Right lobe of liver (tissue), 6 donors: ENCODE measurements around the gene WDR75. TPM values are rescaled to one million over a fixed set of nuclear protein-coding genes. Genes with fewer than 3 reads are reported as not detected.
A peak's percentile ranks its signal among the peaks of the same experiment; 100 is the strongest.

ENCODE experiments used
- ATAC-seq, 4 donors: fragments of 200-7000 bp; cut with Tn5 transposase; one replicate each; pipeline ENCODE4 v1.9.1; 2020; ENCODE audit warnings: mild to moderate bottlenecking in 4 of 4, moderate library complexity in 4 of 4
- DNase-seq, 3 donors: peaks; one replicate each; pipeline ENCODE4 v3.0.0-alpha.2; 2020
- H3K27ac ChIP-seq, 3 donors: fragments of 200-600 bp; one replicate each; pipeline ENCODE4 v1.8.0; 2022
- H3K27me3 ChIP-seq, 2 donors: fragments of 200-600 bp; one replicate each; pipeline ENCODE4 v1.8.0; 2022
- H3K36me3 ChIP-seq, 4 donors: fragments of 200-600 bp; sonication (generic) in 1 of 4; one replicate each; pipeline versions ENCODE4 v1.5.1 to v1.8.0; 2017 to 2022; ENCODE audit warnings: control low read depth in 1 of 4
- H3K4me1 ChIP-seq, 4 donors: fragments of 200-600 bp; sonication (generic) in 1 of 4; one replicate each; pipeline versions ENCODE4 v1.5.1 to v1.8.0; 2017 to 2022; ENCODE audit warnings: control low read depth in 1 of 4
- H3K4me3 ChIP-seq, 3 donors: fragments of 200-600 bp; one replicate each; pipeline ENCODE4 v1.8.0; 2022
- H3K9me3 ChIP-seq, 4 donors: fragments of 200-600 bp; sonication (generic) in 1 of 4; one replicate each; pipeline versions ENCODE4 v1.5.1 to v1.8.0; 2017 to 2022; ENCODE audit warnings: control low read depth in 1 of 4
- POLR2A ChIP-seq: fragments of 450-650 bp; IDR thresholded peaks from one replicate; pipeline ENCODE4 v1.6.1; 2017; ENCODE audit warnings: antibody characterized with exemption, mild to moderate bottlenecking
- WGBS: methylation state at CpG from one replicate; pipeline ENCODE4 v1.1.6; 2018; ENCODE audit warnings: low coverage, low lambda C conversion rate; ENCODE audit not compliant: insufficient coverage; ENCODE audit errors: missing lambda C conversion rate; 5-methylcytosine and 5-hydroxymethylcytosine counted together
- intact Hi-C, 2 donors: fragments of 100-400 bp; cut with DNase I; formaldehyde crosslinking; loops; one replicate each; pipeline versions ENCODE4 v1.11.2 to v1.14.1; 2022
- total RNA-seq, 6 experiments: library from RNA; depleted of rRNA in 2 of 6; stranded (reverse); fragments of >200 nt in 2 of 6; fragmentation: NEBNext Ultra II Directional in 3 of 6; extraction: Animal tissue kit (Norgen Biotek cat#: 25700) in 3 of 6; gene quantifications; one replicate each; pipeline versions ENCODE4 v1.1.0 to v1.2.4, GENCODE V29; 2016 to 2023
- TF ChIP-seq, protein P1 (sequence below), 4 donors: fragments of 200-600 bp in 3 of 4; fragments of 450-650 bp in 1 of 4; IDR thresholded peaks; one replicate each; pipeline versions ENCODE4 v1.5.1 to v1.8.0; 2016 to 2022; ENCODE audit warnings: antibody characterized with exemption in 4 of 4, mild to moderate bottlenecking in 2 of 4
- donor health status: DM: no; HTN: yes; CAD: no.
- donor health status: DM: no; HTN: no; CAD: no.
- donor health status: DM: no; HTN: no; CAD: no.
- donor health status: DM: no; HTN: yes; CAD: no.
- donor health status: DM: no; HTN: yes; CAD: no.

The WDR75 gene
- total RNA-seq, 6 experiments from 2014 or later = 7.5 to 19.5 (median 11.8) TPM

DNA sequence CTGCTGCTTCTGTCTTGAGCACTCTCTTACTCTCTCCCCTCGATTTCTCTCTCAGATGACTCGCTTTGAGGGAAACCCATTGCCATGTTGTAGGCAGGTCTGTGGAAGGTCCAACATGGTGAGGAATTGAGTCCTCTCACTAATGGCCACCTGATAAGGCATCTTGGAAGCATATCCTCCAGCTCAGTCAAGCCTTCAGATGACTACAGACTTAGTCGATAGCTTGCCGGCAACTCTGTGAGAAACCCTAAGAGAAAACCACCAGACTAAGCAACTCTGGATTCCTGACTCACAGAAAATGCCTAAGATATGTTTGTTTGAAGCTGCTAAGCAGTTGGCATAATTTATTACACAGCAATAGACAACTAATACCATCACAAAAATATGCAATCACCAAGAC lies 51.2 kb downstream of the WDR75 start:
- no peaks in the 10 kb centered on the region for H3K27me3 ChIP-seq
- H3K9me3 ChIP-seq = no peaks in the 10 kb centered on the region
- H3K27ac ChIP-seq = no peak overlapping the region
- intact Hi-C loops = no loop called here
- no peak for TF ChIP-seq POLR2A
- TF ChIP-seq, protein P1, sequence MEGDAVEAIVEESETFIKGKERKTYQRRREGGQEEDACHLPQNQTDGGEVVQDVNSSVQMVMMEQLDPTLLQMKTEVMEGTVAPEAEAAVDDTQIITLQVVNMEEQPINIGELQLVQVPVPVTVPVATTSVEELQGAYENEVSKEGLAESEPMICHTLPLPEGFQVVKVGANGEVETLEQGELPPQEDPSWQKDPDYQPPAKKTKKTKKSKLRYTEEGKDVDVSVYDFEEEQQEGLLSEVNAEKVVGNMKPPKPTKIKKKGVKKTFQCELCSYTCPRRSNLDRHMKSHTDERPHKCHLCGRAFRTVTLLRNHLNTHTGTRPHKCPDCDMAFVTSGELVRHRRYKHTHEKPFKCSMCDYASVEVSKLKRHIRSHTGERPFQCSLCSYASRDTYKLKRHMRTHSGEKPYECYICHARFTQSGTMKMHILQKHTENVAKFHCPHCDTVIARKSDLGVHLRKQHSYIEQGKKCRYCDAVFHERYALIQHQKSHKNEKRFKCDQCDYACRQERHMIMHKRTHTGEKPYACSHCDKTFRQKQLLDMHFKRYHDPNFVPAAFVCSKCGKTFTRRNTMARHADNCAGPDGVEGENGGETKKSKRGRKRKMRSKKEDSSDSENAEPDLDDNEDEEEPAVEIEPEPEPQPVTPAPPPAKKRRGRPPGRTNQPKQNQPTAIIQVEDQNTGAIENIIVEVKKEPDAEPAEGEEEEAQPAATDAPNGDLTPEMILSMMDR (IDR thresholded peaks at IDR 0.05) = no peak
- DNase-seq (no peak), ATAC-seq (no peak)
- peaks cover 0 to 5% (median 0%) of the 10 kb centered on the region in 4 donors for H3K4me1 ChIP-seq
- WGBS = 92% methylated on average over 4 of the region's 4 CpGs
- H3K36me3 ChIP-seq = no peaks in the 10 kb centered on the region
- no peak overlapping the region for H3K4me3 ChIP-seq

DNA sequence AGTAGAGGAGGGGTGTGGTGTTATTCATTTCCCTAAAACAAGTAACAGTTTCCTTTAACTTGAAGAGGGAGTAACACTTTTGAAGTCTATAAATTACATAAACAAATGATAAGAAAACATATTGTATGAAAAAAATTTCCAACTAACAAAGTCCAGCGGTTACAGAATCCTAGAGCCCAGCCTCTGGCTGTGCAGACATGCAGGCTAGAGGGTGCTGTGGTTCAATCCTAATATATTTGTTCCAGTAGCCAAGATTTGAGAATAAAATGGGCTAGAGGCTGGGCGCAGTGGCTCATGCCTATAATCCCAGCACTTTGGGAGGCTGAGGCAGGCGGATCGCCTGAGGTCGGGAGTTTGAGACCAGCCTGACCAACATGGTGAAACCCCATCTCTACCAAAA lies 56.9 kb downstream of the WDR75 start:
- Histone ChIP-seq H3K27ac (no peak overlapping the region), H3K4me1 (no peaks in the 10 kb centered on the region), H3K36me3 (no peaks in the 10 kb centered on the region), H3K4me3 (no peak overlapping the region), H3K9me3 (no peaks in the 10 kb centered on the region), H3K27me3 (no peaks in the 10 kb centered on the region)
- intact Hi-C loops = no loop called here
- peak; percentile 90 to 95 (median 92) for ATAC-seq
- DNase-seq = no peak
- TF ChIP-seq POLR2A = no peak
- TF ChIP-seq, protein P1 (IDR thresholded peaks at IDR 0.05) = peak; percentile 50 to 63 (median 56)
- 43% methylated on average over 5 of the region's 5 CpGs for WGBS

DNA sequence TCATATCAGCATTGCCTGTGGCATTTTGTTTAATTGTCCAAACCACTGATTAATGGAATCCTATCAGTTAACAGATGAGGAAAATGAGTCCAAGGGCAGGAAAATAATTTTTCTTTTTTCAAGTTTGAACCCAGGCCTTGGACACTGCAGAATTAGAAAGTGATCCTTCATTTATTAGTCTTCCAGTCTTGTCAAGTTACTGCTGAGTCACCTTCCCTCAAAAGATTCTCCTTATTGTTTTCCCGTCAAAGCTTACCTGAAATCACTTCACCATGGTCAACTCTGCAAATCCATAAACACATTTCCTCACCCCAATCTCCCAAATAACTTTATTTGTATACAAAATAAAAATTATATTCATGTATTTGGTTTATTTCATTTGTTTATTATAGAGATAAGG lies 57.9 kb downstream of the WDR75 start:
- Histone ChIP-seq H3K4me1 (no peaks in the 10 kb centered on the region), H3K27ac (no peak overlapping the region), H3K4me3 (no peak overlapping the region), H3K27me3 (no peaks in the 10 kb centered on the region), H3K36me3 (no peaks in the 10 kb centered on the region), H3K9me3 (no peaks in the 10 kb centered on the region)
- ATAC-seq (no peak), DNase-seq (no peak)
- intact Hi-C loops = no loop called here
- 90% methylated on average over 1 of the region's 1 CpG for WGBS
- no peak for TF ChIP-seq POLR2A
- TF ChIP-seq, protein P1 (IDR thresholded peaks at IDR 0.05) = no peak

DNA sequence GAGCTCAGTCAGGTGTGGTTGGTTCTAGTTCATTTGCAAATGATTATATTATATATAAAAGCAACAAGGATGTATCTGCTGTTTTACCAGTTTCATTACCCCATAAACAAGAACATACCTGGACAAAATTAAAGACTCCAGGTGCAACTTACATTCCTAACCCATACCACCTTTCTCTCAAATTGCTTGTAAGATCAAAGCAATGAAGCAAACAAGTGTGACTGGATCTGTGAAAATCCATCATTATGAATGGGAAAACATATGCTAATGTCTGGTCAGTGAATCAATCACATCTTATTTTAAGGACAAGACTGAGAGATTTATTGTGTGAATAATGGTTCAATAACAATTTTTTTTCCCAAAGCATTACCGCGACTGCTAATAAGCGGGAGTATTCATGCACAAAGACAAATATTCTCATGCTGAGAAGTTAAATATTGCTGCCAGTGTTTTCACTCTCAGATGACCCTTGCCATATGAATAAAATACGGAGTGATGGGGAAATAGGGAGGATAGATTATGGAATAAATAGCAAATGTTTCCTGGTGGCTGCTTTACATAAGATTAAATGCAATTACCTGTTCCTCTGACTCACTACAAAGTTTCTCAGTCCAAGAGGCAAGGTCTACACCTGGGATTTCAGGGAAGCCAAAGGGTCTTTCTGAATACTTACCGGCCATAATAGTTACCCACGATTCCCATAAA lies 59.3 kb downstream of the WDR75 start:
- no peak for DNase-seq
- Histone ChIP-seq H3K27me3 (no peaks in the 10 kb centered on the region), H3K4me1 (no peaks in the 10 kb centered on the region), H3K4me3 (no peak overlapping the region), H3K27ac (no peak overlapping the region), H3K9me3 (no peaks in the 10 kb centered on the region), H3K36me3 (no peaks in the 10 kb centered on the region)
- no peak for TF ChIP-seq POLR2A
- TF ChIP-seq, protein P1 (IDR thresholded peaks at IDR 0.05) = no peak
- intact Hi-C loops = no loop called here
- no peak for ATAC-seq
- 74% methylated on average over 6 of the region's 6 CpGs for WGBS
